Measurements from ENCODE around the gene ASB6. TPM values are rescaled to one million over a fixed set of nuclear protein-coding genes. Genes with fewer than 3 reads are reported as not detected.

Gene ASB6
- total RNA-seq, 2 experiments from 2014 or later = 13.4 to 15.0 TPM

DNA sequence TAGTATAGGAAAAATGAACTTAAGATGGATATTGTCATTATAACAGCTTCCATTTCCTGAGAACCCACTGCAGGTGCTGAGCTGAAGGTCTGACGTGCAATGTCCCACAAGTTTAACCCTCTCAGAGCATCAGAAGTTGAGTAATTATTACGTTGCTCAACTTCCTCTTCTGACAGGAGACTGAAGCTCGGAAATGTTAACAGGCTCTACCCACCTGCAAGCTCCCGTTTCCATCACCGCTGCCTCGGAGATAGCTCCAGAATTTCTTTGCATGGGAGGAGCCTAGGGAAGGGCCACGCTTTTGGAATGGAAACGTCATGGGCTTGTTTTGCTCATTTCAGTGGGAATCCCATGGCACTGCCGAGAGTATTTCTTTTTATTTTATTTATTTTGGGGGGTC lies 17.0 kb downstream of the ASB6 start:
- CTCF ChIA-PET = interaction anchor here (0.6 to 8.5 kb wide), 38 partner anchors 9 to 1692 kb away, joined by 3 to 96 read pairs (median 4); partner anchors contain the start of genes IER5L and PRRX2
- intact Hi-C loops (cut with DNase I, micrococcal nuclease) = loop anchor here (1.0 to 5.0 kb wide), 3 partner anchors 137 to 743 kb away; partner anchors contain the start of genes KYAT1 (in 1 of the 2) and LRRC8A (in 1 of the 2)

DNA sequence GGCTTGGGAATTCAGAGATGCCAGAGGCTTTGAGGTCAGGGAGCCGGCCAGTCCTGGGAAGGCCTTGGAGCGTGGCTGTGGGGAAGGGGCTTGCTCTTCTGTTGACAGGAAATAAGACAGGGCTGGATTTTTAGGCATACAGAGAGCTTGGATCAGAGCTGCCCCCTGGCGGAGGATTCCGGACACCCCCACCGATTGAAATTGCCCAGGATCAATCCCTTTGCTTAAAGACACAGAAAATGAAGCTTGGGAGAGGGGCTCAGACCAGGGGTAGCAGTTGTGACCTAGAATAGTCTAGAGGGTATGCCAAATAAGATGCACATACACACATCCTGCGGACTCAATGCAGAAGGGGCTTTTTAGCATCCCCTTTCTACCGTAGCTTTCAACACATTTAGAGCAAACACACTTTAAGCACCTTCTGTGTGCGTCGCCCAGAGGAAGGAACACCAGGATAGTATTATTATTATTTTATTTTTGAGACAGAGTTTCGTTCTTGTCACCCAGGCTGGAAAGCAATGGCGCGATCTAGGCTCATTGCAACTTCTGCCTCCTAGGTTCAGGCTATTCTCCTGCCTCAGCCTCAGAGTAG lies 17.7 kb downstream of the ASB6 start:
- CTCF ChIA-PET = interaction anchor here (0.6 to 8.5 kb wide), 39 partner anchors 8 to 1693 kb away, joined by 3 to 96 read pairs (median 4); partner anchors contain the start of genes IER5L and PRRX2
- peak; percentile 20 for ATAC-seq
- POLR2A ChIA-PET = interaction anchor here (0.7 to 1.7 kb wide), 5 partner anchors 292 to 1632 kb away, joined by 3 to 8 read pairs (median 4); partner anchors contain the start of gene IER5L
- H3K4me3 Mint-ChIP-seq = peak overlapping the region; percentile 77
- H3K27ac Mint-ChIP-seq = peak overlapping the region; percentile 87
- peak; percentile 88 for DNase-seq
- H3K27me3 Mint-ChIP-seq = peaks cover 13% of the 10 kb centered on the region
- H3K36me3 Mint-ChIP-seq (ENCODE audit: low read depth) = peaks cover 17% of the 10 kb centered on the region
- H3K9me3 Mint-ChIP-seq (ENCODE audit: low read depth) = no peaks in the 10 kb centered on the region
- intact Hi-C loops (cut with DNase I, micrococcal nuclease) = loop anchor here (1.0 kb wide), 2 partner anchors 136 to 485 kb away; no protein-coding TSS in a partner anchor
- peaks cover 38% of the 10 kb centered on the region for H3K4me1 Mint-ChIP-seq

More for the DNA sequence above, 17.0 kb downstream of the ASB6 start:
- Mint-ChIP-seq H3K9me3 (ENCODE audit: low read depth) (no peaks in the 10 kb centered on the region), H3K4me1 (peaks cover 41% of the 10 kb centered on the region), H3K36me3 (ENCODE audit: low read depth) (peaks cover 17% of the 10 kb centered on the region), H3K27ac (peak overlapping the region; percentile 93), H3K4me3 (peak overlapping the region; percentile 77), H3K27me3 (peaks cover 9% of the 10 kb centered on the region)
- peak; percentile 62 for ATAC-seq
- POLR2A ChIA-PET = interaction anchor here (0.7 to 1.7 kb wide), 8 partner anchors 15 to 1631 kb away, joined by 3 to 8 read pairs (median 4); partner anchors contain the start of gene IER5L
- DNase-seq = peak; percentile 58

GRCh38 chr9:129623331-129623730 lies 18.6 kb downstream of the ASB6 start:
- ChIA-PET CTCF (interaction anchor here (0.7 to 8.5 kb wide), 9 partner anchors 12 to 492 kb away, joined by 3 to 96 read pairs (median 15); no protein-coding TSS in a partner anchor), POLR2A (no interaction called here)
- Mint-ChIP-seq H3K27ac (peak overlapping the region; percentile 40), H3K27me3 (peaks cover 19% of the 10 kb centered on the region), H3K4me1 (peaks cover 34% of the 10 kb centered on the region), H3K4me3 (no peak overlapping the region), H3K36me3 (ENCODE audit: low read depth) (peaks cover 12% of the 10 kb centered on the region), H3K9me3 (ENCODE audit: low read depth) (no peaks in the 10 kb centered on the region)
- ATAC-seq (no peak), DNase-seq (no peak)
- intact Hi-C loops (cut with DNase I, micrococcal nuclease) = loop anchor here in 1 of 2 experiments (1.0 kb wide), 1 partner anchor 12 kb away; no protein-coding TSS in a partner anchor

- no peaks in the 10 kb centered on the region for H3K9me3 Mint-ChIP-seq (ENCODE audit: low read depth)
- H3K36me3 Mint-ChIP-seq (ENCODE audit: low read depth) = no peaks in the 10 kb centered on the region
- peaks cover 22% of the 10 kb centered on the region for H3K4me1 Mint-ChIP-seq
- POLR2A ChIA-PET = interaction anchor here (0.6 kb wide), 1 partner anchor 455 kb away, joined by 3 read pairs; no protein-coding TSS in a partner anchor
- H3K27me3 Mint-ChIP-seq = peaks cover 21% of the 10 kb centered on the region
- H3K27ac Mint-ChIP-seq = no peak within 1 kb of the TSS
- DNase-seq (no peak), ATAC-seq (no peak)
- CTCF ChIA-PET = interaction anchor here (0.8 to 8.5 kb wide), 6 partner anchors 10 to 484 kb away, joined by 3 to 96 read pairs (median 5); no protein-coding TSS in a partner anchor
- intact Hi-C loops (cut with DNase I, micrococcal nuclease) = no loop called here
- no peak within 1 kb of the TSS for H3K4me3 Mint-ChIP-seq
Measured at GRCh38 chr9:129620669-129621295, 21.2 kb downstream of the ASB6 start, which contains the start of gene C9orf50. C9orf50 (minus strand) TSS chr9:129621101; CDS start chr9:129620574, 527 bp downstream.

GRCh38 chr9:129619787-129620668 lies 21.9 kb downstream of the ASB6 start:
- peaks cover 17% of the 10 kb centered on the region for H3K4me1 Mint-ChIP-seq
- no peak overlapping the region for H3K27ac Mint-ChIP-seq
- DNase-seq (peak; percentile 39), ATAC-seq (no peak)
- peaks cover 21% of the 10 kb centered on the region for H3K27me3 Mint-ChIP-seq
- ChIA-PET POLR2A (interaction anchor here (0.6 kb wide), 1 partner anchor 456 kb away, joined by 3 read pairs; no protein-coding TSS in a partner anchor), CTCF (interaction anchor here (0.8 to 8.5 kb wide), 4 partner anchors 9 to 483 kb away, joined by 3 to 96 read pairs (median 5); no protein-coding TSS in a partner anchor)
- no peaks in the 10 kb centered on the region for H3K9me3 Mint-ChIP-seq (ENCODE audit: low read depth)
- no peak overlapping the region for H3K4me3 Mint-ChIP-seq
- H3K36me3 Mint-ChIP-seq (ENCODE audit: low read depth) = no peaks in the 10 kb centered on the region
- intact Hi-C loops (cut with DNase I, micrococcal nuclease) = no loop called here

- H3K27me3 Mint-ChIP-seq = peaks cover 21% of the 10 kb centered on the region
- POLR2A ChIA-PET = no interaction called here
- intact Hi-C loops (cut with DNase I, micrococcal nuclease) = no loop called here
- H3K9me3 Mint-ChIP-seq (ENCODE audit: low read depth) = no peaks in the 10 kb centered on the region
- DNase-seq = peak; percentile 52
- no peaks in the 10 kb centered on the region for H3K36me3 Mint-ChIP-seq (ENCODE audit: low read depth)
- H3K4me1 Mint-ChIP-seq = peaks cover 6% of the 10 kb centered on the region
- peak; percentile 67 for ATAC-seq
- no peak overlapping the region for H3K4me3 Mint-ChIP-seq
- H3K27ac Mint-ChIP-seq = no peak overlapping the region
- CTCF ChIA-PET = interaction anchor here (0.6 to 1.5 kb wide), 2 partner anchors 436 to 486 kb away, joined by 5 to 7 read pairs; no protein-coding TSS in a partner anchor
Measured at GRCh38 chr9:129617167-129617566, 24.8 kb downstream of the ASB6 start.

DNA sequence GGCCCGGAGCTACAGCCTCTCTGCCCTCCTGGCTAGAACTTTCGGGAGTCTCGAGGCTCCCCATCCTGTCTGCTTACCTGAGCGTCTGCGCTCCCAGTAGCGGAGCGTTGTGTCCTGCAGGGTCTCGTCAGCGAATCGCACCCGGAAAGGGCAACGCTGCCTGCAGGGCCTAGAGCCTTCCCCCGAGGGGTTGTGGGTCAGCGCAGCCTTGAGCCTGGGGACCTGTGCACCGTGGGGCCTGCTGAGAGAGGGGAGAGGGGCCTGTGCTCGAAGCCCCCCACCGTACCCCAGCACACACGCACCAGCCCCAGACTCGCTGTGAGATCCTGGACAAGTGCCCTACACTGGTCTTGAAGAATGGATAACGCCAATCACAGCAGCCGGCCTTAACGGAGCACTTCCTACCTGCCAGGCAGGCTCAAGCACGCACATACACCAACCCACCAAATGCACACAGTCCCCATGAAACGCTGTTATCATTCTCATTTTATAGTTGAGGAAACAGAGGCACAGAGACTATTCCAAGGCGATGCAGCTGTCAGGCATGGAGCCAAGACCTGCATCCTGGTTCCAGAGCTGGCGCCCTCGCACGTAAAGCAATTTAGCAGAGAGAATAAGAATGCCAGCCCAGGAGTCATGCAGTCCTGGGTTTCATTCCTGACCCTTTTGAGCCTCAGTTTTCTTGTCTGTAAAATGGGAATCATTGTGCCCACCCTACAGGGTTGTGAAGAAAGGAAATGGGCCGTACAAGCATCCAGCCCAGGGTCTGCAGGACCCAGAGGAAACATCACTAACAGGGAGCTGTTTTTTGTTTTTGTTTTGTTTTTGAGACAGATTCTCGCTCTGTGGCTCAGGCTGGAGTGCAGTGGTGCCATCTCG lies 26.3 kb downstream of the ASB6 start:
- H3K4me3 Mint-ChIP-seq = no peak overlapping the region
- H3K4me1 Mint-ChIP-seq = peaks cover 16% of the 10 kb centered on the region
- CTCF ChIA-PET = interaction anchor here (1.2 kb wide), 1 partner anchor 10 kb away, joined by 8 read pairs; the partner anchor contains the start of gene NTMT1
- intact Hi-C loops (cut with DNase I, micrococcal nuclease) = no loop called here
- POLR2A ChIA-PET = no interaction called here
- ATAC-seq (no peak), DNase-seq (no peak)
- no peaks in the 10 kb centered on the region for H3K36me3 Mint-ChIP-seq (ENCODE audit: low read depth)
- H3K27me3 Mint-ChIP-seq = peaks cover 12% of the 10 kb centered on the region
- no peaks in the 10 kb centered on the region for H3K9me3 Mint-ChIP-seq (ENCODE audit: low read depth)
- H3K27ac Mint-ChIP-seq = no peak overlapping the region

DNA sequence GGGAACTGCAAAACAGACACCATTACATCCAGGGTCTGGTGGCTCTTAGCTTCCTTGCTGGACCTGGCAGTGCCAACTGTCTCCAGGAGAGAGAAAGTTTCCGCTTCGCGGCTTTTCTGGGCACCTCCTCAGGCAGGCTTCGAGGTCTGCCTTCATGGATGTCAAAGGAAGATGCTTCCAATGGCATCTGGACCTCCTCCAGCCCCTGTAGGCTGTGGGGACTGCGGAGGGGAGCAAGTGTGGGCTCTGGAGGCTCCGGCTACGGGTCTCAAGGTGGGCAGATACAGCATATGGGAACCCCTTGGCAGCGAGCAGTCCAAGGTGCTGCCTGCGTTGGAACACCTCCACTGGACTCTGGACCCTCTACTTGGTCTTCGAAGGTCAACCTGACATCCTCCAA lies 27.0 kb downstream of the ASB6 start:
- intact Hi-C loops (cut with DNase I, micrococcal nuclease) = no loop called here
- H3K27me3 Mint-ChIP-seq = peaks cover 12% of the 10 kb centered on the region
- ChIA-PET CTCF (interaction anchor here (0.9 to 1.6 kb wide), 3 partner anchors 9 to 483 kb away, joined by 3 to 7 read pairs (median 5); partner anchors contain the start of gene IER5L), POLR2A (no interaction called here)
- no peak overlapping the region for H3K27ac Mint-ChIP-seq
- ATAC-seq (no peak), DNase-seq (no peak)
- no peaks in the 10 kb centered on the region for H3K36me3 Mint-ChIP-seq (ENCODE audit: low read depth)
- peaks cover 17% of the 10 kb centered on the region for H3K4me1 Mint-ChIP-seq
- no peaks in the 10 kb centered on the region for H3K9me3 Mint-ChIP-seq (ENCODE audit: low read depth)
- no peak overlapping the region for H3K4me3 Mint-ChIP-seq

DNA sequence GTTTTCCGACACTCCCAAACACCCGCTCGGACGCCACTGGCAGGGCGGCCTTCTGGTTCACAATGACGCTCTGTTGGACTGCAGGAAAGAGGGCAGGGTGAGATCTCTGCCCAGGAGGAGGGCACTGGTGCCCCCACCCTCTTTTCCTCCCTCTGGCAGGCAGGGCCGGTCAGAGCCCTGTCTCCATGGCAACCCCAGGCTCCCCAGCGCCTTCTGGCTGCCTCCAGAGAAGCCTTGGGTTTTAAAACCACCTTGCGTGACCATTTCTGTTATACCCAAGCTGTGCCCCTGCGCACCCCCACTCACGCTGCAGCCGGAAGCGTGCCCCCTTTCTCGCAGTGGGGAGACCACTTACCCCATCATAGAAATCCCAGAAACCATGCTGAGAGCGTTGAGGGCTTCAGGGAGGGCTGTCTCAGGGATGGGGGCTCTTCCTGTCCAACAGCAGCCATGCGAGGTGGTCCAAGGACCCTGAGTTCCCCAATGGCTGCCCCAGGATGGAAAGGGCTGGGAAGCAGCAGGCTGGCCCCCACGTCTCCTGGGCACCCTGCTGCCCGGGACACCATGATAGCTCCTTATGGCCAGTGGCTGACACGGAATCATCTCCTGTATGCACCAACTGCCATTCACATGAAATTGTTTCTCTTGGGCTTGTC lies 28.3 kb downstream of the ASB6 start:
- H3K4me1 Mint-ChIP-seq = peaks cover 16% of the 10 kb centered on the region
- POLR2A ChIA-PET = interaction anchor here (0.6 kb wide), 1 partner anchor 12 kb away, joined by 3 read pairs; the partner anchor contains the start of gene NTMT1
- no peak overlapping the region for H3K4me3 Mint-ChIP-seq
- CTCF ChIA-PET = interaction anchor here (0.9 to 1.6 kb wide), 6 partner anchors 11 to 482 kb away, joined by 3 to 7 read pairs (median 4); partner anchors contain the start of gene IER5L
- no peak for ATAC-seq
- no peaks in the 10 kb centered on the region for H3K9me3 Mint-ChIP-seq (ENCODE audit: low read depth)
- H3K27me3 Mint-ChIP-seq = peaks cover 3% of the 10 kb centered on the region
- intact Hi-C loops (cut with DNase I, micrococcal nuclease) = no loop called here
- no peak overlapping the region for H3K27ac Mint-ChIP-seq
- H3K36me3 Mint-ChIP-seq (ENCODE audit: low read depth) = no peaks in the 10 kb centered on the region
- no peak for DNase-seq

Measured in activated CD4-positive, alpha-beta T cell treated with anti-CD3 and anti-CD28 coated beads for 36 hours (primary cell).